PC-3 (cell line): ENCODE data around the gene DNAH17. TPM values are rescaled to one million over a fixed set of nuclear protein-coding genes. Genes with fewer than 3 reads are reported as not detected.

ENCODE experiments used
- ATAC-seq: fragments of 200-7000 bp; cut with Tn5 transposase; 2 replicates; pipeline ENCODE4 v1.9.1; 2020; ENCODE audit warnings: mild to moderate bottlenecking, moderate library complexity
- BruUV-seq: library from RNA; stranded (reverse); fragments of 400-500 nt; replicated peaks from 2 replicates; lab custom pipeline; 2021; lab: Mats Ljungman, UMichigan
- CTCF ChIA-PET: fragments of 300-600 bp; sonication (Branson Sonifier 250); formaldehyde crosslinking; loops from one replicate; lab custom pipeline; 2022; ENCODE audit warnings: antibody characterized with exemption; lab: Charles Lee
- POLR2A ChIA-PET: fragments of 300-600 bp; sonication (Branson Sonifier 250); formaldehyde crosslinking; loops from one replicate; lab custom pipeline; 2022; ENCODE audit warnings: antibody characterized with exemption; ENCODE audit not compliant: unreplicated experiment; lab: Charles Lee
- DNase-seq: peaks from one replicate; pipeline ENCODE4 v3.0.0-alpha.2; 2015
- H2AFZ ChIP-seq: fragments of 300-600 bp; sonication (generic); 2 replicates; pipeline ENCODE4 v1.6.0; 2016; ENCODE audit warnings: antibody characterized with exemption, low read length
- H3F3A ChIP-seq: fragments of 300-600 bp; sonication (generic); one replicate; pipeline ENCODE4 v1.6.0; 2017; ENCODE audit warnings: antibody characterized with exemption, low read length, control low read depth, mild to moderate bottlenecking; ENCODE audit not compliant: unreplicated experiment
- H3K27ac ChIP-seq: fragments of 300-600 bp; sonication (generic); 2 replicates; pipeline ENCODE4 v1.5.1; 2016; ENCODE audit warnings: mild to moderate bottlenecking, low read length
- H3K27me3 ChIP-seq: fragments of 300-600 bp; sonication (generic); 2 replicates; pipeline ENCODE4 v1.6.1; 2016; ENCODE audit warnings: low read length, mixed read lengths
- H3K36me3 ChIP-seq: fragments of 300-600 bp; sonication (generic); 2 replicates; pipeline ENCODE4 v1.6.1; 2016; ENCODE audit warnings: low read depth, mixed run types, low read length, mixed read lengths
- H3K4me1 ChIP-seq: fragments of 300-600 bp; sonication (generic); 2 replicates; pipeline ENCODE4 v1.5.1; 2016; ENCODE audit warnings: low read length; ENCODE audit not compliant: insufficient read depth
- H3K4me2 ChIP-seq: fragments of 300-600 bp; sonication (generic); 2 replicates; pipeline ENCODE4 v1.6.0; 2016; ENCODE audit warnings: low read length
- H3K4me3 ChIP-seq: fragments of 300-600 bp; sonication (generic); 2 replicates; pipeline ENCODE4 v1.5.1; 2016; ENCODE audit warnings: mild to moderate bottlenecking, low read length, mixed read lengths
- H3K79me2 ChIP-seq: fragments of 300-600 bp; sonication (generic); 2 replicates; pipeline ENCODE4 v1.6.1; 2017; ENCODE audit warnings: low read length, mixed read lengths
- H3K9ac ChIP-seq: fragments of 300-600 bp; sonication (generic); 2 replicates; pipeline ENCODE4 v1.6.0; 2016; ENCODE audit warnings: mild to moderate bottlenecking, low read length
- H3K9me2 ChIP-seq: fragments of 300-600 bp; sonication (generic); replicated peaks from 2 replicates; pipeline ENCODE4 v1.6.1; 2016; ENCODE audit warnings: mixed run types, low read length, mixed read lengths
- H3K9me3 ChIP-seq: fragments of 300-600 bp; sonication (generic); 2 replicates; pipeline ENCODE4 v1.6.1; 2016; ENCODE audit warnings: low read length, mixed read lengths
- H4K20me1 ChIP-seq: fragments of 300-600 bp; sonication (generic); 2 replicates; pipeline ENCODE4 v1.6.1; 2016; ENCODE audit warnings: low read length, mixed read lengths
- CTCF ChIP-seq: fragments of 300-600 bp; sonication (generic); conservative IDR thresholded peaks from 2 replicates; pipeline ENCODE4 v1.5.1; 2017; ENCODE audit warnings: antibody characterized with exemption, low read depth, mild to moderate bottlenecking, low read length
- EZH2 ChIP-seq: fragments of 300-600 bp; sonication (generic); IDR thresholded peaks from one replicate; pipeline ENCODE4 v1.6.1; 2017; ENCODE audit warnings: antibody characterized with exemption, mild to moderate bottlenecking, low read length; ENCODE audit not compliant: unreplicated experiment
- EZH2phosphoT487 ChIP-seq: fragments of 300-600 bp; sonication (generic); IDR thresholded peaks from 2 replicates; pipeline ENCODE4 v1.6.1; 2018; ENCODE audit warnings: mild to moderate bottlenecking, antibody characterized with exemption, low read length, borderline replicate concordance
- intact Hi-C: fragments of 100-400 bp; cut with micrococcal nuclease; formaldehyde crosslinking; loops from 2 replicates; pipeline ENCODE4 v1.9.0; 2023
- total RNA-seq: library from RNA; depleted of rRNA; stranded (reverse); fragments of >200 nt; gene quantifications from 2 replicates; pipeline ENCODE4 v1.2.3, GENCODE V29; 2014

The DNAH17 gene
- total RNA-seq, 1 experiment from 2014 or later: 0.04 TPM

- ChIA-PET POLR2A (no interaction called here), CTCF (no interaction called here)
- H4K20me1 ChIP-seq: no peaks in the 10 kb centered on the region
- no peak overlapping the region for H3K4me2 ChIP-seq
- DNase-seq (no peak), ATAC-seq (no peak)
- no TSS peak for BruUV-seq
- no peaks in the 10 kb centered on the region for H3K9me3 ChIP-seq
- H3K9me2 ChIP-seq: no peaks in the 10 kb centered on the region
- no peak for TF ChIP-seq EZH2phosphoT487
- no peak for TF ChIP-seq CTCF
- TF ChIP-seq EZH2: no peak
- no peaks in the 10 kb centered on the region for H3F3A ChIP-seq
- H3K4me1 ChIP-seq: no peaks in the 10 kb centered on the region
- H3K36me3 ChIP-seq: no peaks in the 10 kb centered on the region
- intact Hi-C loops: no loop called here
- H3K27ac ChIP-seq: no peak overlapping the region
- H3K79me2 ChIP-seq: no peaks in the 10 kb centered on the region
- no peak overlapping the region for H2AFZ ChIP-seq
- H3K9ac ChIP-seq: no peak overlapping the region
- H3K27me3 ChIP-seq: no peaks in the 10 kb centered on the region
- H3K4me3 ChIP-seq: no peak overlapping the region
Measured at GRCh38 chr17:78485290-78486168, 91.7 kb downstream of the DNAH17 start.

- no peak for DNase-seq
- ChIA-PET CTCF (no interaction called here), POLR2A (no interaction called here)
- no peak overlapping the region for H2AFZ ChIP-seq
- H3K36me3 ChIP-seq: no peaks in the 10 kb centered on the region
- H4K20me1 ChIP-seq: no peaks in the 10 kb centered on the region
- ATAC-seq: peak; percentile 37; the same call in 1 of the 2 replicates
- H3K4me3 ChIP-seq: no peak overlapping the region
- no peaks in the 10 kb centered on the region for H3K4me1 ChIP-seq
- no peaks in the 10 kb centered on the region for H3K9me3 ChIP-seq
- H3K9ac ChIP-seq: no peak overlapping the region
- no peaks in the 10 kb centered on the region for H3K27me3 ChIP-seq
- no peak overlapping the region for H3K27ac ChIP-seq
- TF ChIP-seq EZH2phosphoT487: no peak
- no peak for TF ChIP-seq EZH2
- no peak for TF ChIP-seq CTCF
- no peaks in the 10 kb centered on the region for H3K9me2 ChIP-seq
- no TSS peak for BruUV-seq
- H3K4me2 ChIP-seq: no peak overlapping the region
- H3F3A ChIP-seq: no peaks in the 10 kb centered on the region
- no peaks in the 10 kb centered on the region for H3K79me2 ChIP-seq
- intact Hi-C loops: no loop called here
Measured at GRCh38 chr17:78484271-78485246, 92.6 kb downstream of the DNAH17 start.
